Uterus (tissue), 2 donors: ENCODE results near the gene UGT1A7.

Experiments used
- CTCF ChIP-seq, 4 experiments: fragments of 200-600 bp in 2 of 4; fragments of 450-650 bp in 2 of 4; sonication (generic) in 2 of 4; IDR thresholded peaks; one replicate each; pipeline ENCODE4 v1.5.1; 2016 to 2019; ENCODE audit warnings: antibody characterized with exemption in 4 of 4, mild to moderate bottlenecking in 2 of 4, moderate library complexity in 1 of 4
- POLR2A ChIP-seq, 2 donors: fragments of 450-650 bp; IDR thresholded peaks; one replicate each; pipeline ENCODE4 v1.6.1; 2016; ENCODE audit warnings: antibody characterized with exemption in 2 of 2, mild to moderate bottlenecking in 1 of 2, moderate library complexity in 1 of 2

GRCh38 chr2:233761040-233761769, 79.5 kb downstream of the UGT1A7 start:
- TF ChIP-seq CTCF (IDR thresholded peaks at IDR 0.05) (no peak), POLR2A (IDR thresholded peaks at IDR 0.05) (no peak)
